GM18520 (cell line): Measurements from ENCODE around the gene CRYGN.

Source experiments
- ATAC-seq: cut with Tn5 transposase; IDR thresholded peaks from one replicate; pipeline ENCODE4 v1.9.1; 2021; ENCODE audit not compliant: unreplicated experiment

CRYGN gene

DNA sequence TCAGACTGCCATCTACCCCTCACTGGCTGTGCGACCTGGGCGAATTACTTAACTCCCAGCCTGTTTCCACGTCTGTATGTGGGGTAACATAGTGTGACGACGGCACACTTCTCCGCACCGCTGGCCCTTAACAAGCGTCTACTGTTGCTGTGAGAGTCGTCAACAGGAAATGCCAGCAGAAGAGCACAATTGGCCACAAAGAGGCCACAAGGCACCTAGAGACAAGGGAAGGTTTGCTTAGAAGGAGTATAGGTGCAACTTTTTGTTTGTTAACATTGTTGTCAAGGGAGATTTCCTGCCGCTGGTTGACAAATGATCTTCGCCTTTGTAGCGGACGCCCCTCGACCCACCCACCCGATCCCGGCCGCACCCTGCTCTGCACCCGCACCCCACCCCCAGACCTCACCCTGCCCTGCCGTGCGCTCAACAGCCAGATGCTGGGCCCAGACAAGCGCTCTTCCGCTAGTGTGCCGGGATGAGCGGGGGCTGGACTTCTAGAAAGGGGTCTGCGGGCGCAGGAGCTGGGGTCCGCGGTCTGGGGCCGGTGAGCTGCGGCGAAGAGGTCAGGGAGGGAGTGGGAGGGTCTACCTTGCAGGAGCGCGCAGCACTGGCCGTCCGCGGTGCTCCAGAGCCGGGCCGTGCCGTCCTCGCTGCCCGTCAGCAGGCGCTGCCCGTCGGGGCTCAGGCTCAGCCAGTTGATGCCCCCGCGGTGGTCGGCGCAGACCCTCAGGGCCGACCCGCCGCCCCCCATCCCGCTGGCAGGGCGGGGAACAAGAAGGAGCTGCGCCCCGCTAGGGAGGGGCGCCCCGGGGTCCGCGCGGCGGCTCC is 30.9 kb downstream of the CRYGN start:
- ATAC-seq, result no peak

DNA sequence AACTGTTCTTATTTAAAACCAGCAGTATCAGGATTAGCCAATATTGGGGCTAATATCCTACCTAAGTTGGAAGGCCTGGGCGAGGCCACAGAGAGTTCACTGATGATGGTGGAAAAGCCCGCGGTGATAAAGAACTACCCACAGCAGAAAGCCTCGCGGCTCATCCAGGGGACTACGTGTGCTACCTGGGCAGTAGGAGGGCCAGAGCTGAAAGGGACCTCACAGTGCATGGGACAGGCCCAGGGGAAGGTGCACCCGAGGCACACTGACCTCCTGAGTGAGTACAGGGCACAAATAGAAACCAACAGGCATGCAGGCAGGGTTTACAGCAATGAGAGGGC is 31.5 kb downstream of the CRYGN start:
- ATAC-seq, result no peak

DNA sequence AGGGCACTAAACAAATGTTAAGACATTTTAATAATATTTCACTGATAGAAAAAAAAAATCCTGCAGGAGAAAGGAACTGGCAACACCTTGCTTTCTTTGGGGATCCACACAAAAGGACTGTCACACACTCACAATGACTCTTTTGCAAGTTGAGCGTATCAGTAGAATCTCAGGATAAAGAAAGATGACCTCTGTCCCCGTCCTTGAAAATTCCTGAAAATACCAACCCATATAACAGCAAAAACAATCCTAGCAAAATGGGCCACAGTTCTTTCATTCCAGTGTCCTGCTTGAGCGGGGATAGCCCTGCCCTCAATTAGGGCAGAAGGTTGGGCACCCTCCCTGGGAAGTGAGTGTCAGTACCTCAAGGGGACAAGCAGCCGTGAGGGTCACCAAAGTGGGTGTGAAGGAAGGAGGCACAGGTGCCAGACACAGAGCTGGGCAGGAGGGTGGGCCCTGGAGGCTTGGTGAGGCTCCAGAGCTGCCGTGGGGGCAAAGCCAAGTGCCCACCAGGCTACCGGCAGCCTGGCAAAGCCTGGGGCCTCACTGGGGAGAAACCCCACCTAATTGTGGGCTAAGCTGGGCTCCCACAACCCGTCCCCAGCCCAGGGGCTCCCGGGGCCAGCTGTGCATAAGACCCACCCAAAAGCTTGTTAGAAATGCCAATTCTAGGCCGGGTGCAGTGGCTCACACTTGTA is 32.9 kb downstream of the CRYGN start:
- no peak for ATAC-seq

DNA sequence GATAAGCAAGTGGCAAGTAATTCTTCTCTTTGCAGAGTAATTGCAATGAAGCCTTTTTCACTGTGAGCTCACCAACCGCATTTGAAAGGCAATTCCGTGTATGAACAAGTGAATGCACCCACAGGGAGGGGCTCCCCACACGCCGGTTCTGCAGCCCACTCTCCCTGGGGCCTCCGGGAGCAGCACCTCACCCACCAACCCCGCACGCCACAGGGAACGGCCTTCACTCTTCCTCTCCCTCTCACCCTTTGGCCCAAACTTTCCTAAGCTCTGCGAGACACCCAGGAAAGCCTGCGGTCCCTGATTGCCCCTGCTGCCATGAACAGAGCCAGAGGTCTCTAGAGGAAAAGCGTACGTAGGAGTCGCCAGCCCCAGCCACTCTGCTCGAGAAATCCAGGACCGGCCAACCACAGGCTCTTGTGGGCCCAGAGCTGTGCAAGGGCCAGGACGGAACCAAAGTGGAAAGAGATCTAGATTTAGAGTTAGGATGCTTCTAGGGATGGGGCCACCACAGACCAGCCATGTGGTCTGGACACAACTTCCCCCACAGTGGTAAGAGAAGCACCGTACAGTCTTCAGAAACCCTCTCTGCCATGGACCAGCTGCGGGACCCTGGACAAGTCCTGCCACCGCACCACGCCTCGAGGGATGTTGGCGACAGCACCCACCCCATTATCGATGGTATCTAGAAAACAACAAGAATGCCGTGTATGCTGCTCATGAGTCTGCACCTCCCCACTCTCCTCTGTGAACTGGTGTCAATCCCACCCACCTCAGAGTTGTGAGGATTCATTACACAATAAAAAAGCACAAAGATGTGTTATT is 33.7 kb downstream of the CRYGN start:
- ATAC-seq, result no peak

DNA sequence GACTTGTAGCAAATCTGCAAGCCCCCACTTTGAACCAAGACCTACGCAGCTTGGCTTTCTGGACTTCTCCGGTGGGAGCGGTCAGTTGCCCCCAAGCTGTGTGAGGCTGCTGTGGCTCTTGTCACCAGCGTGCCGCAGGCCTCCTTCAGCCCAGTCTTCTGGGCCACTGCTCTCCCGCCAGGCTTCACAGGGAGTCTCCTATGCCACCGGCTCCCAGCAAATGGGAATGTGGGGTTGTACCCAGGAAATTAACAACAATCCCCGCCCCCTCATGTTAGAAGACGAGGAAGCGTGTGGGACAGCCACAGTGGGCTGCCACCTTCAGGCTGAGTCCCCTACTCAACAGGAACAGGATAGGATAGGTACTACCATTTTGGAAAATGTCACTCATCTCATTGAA is 34.4 kb downstream of the CRYGN start:
- no peak for ATAC-seq

DNA sequence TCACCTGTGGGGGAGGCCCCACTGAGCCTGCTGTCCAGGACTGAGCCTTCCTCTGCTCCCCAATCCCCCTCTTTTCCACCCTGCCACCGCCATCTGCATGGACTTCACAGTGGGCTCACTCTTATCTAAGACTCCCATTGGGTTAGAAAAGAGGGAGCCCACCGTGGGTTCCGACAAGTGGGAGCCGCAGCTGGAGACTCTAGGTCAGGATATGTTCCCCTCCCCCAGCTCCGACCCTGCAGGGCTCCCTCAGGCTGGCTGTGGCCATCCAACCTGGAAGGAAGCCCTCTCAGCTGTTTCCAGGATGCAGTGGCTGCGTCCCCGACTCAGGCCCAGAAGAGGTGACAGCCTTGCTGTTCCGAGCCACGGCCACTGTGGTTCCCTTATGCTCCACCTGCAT is 34.9 kb downstream of the CRYGN start:
- no peak for ATAC-seq

DNA sequence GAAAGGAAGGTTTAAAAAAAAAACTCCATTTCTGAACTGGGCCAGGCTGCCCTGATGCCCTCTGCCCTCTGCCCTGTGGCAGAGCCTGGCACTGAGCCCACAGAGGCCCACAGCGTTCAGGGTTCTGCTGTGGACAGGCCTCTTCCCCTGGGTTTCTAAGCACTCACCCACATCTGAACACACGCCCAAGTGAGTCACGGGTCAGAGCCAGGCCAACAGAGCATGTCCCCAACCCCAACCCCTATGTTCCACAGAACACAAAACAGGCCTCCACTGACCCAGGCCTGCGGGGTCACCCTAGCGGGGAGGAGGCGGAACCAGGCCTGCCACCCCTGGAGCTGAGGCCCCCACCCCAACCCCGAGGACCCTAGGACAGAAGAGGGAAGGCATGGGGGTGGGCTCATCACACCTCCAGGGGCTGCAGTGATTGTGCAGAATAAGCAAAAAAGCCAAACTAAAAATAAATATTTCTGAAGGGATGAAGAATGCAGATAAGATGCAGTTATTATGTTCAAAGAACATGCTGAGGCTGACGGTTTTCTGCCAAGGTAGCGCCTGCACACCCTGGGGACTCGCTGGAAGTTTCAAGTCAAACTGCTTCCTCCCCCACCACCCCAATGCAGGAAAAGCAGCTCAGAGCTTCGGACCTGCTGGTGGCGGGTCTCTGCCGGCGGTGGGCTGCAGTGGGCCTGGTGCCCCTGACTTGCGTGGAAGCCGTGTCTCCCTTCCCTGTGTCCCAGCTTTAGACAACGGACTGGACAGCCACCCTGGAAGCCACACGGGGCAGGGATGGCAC is 35.5 kb downstream of the CRYGN start:
- no peak for ATAC-seq

DNA sequence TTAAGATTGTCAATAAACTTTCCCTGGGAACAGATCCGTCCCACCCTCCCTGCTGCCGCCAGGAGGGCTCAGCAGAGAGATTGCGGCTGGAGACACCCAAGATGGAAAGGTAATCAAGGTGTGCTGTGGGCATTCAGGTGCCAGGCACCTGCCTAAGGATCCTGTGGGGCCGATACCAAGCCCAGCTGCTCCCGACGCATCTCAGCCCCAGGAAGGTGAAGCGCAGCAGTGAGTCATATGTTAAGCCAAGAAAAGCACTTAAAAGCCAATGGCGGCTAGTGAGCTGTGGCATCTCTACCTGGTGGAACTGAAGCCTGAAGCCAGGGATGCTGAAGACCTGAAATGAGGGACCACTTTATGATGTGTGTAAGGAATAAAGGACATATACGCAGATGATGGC is 36.2 kb downstream of the CRYGN start:
- ATAC-seq, result no peak

DNA sequence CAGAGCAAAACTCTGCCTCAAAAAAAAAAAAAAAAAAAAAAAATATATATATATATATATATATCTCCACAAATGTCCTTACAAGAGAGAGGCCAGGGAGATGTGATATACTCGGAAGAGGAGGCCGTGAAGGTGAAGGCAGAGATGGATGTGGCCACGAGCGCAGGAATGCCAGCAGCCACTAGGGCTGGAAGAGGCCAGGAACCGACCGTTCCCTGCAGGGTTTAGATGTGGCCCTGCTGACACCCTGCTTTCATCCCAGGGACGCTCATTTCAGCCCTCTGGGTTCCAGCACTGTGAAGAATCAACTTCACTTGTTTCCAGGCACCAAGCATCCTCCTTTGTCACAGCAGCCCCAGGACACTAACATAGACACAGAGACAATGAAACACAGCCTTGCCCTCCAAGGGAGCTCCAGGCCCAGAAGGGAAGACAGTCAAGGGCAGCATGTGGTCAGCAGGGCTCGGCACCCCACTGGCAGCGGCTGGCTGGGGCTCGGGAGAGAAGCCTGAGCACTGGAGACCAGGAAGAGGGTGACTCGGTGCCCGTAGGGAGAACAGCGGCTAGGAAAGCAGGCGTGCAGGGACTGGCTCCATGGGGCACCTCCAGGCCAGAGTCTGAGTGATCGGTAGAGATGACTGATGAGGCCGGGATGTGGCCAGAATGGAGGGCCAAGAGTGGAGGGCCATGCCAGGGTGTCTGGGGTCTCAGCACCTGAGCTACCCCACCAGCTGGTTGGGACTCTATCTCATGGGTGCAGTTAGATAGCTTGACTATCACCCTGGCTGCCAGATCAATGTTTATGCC is 37.7 kb downstream of the CRYGN start:
- ATAC-seq, result no peak

DNA sequence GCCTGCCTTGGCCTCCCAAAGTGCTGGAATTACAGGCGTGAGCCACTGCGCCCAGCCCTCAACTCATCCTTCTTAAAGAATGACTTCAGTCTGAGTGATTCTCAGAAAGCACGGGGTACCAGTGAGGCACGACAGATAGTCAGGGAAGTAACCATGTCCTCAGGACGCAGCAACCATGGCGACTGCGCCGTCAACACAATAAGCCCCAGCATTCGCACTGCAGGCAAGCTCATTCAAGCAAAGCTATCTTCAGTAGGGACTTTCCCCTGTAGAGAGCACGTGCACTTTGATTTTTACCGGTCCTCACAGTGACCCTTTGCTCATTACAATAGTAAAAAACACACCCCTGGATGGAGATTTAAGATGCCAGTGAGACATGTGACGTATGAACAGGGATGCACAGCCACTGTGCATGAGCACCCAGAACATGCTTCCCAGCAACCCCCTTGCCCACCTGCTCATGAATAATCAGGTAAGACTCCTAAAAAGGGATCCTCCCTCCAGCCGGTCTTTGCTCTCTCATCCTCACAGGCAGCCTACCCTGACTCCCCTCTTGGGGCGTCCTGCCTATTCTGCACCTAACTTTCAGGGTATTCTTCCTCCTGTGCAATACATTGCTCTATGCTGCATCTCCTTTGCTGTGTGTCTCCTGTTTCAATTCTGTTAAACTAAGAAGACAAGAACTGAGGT is 39.2 kb downstream of the CRYGN start:
- ATAC-seq, result peak; percentile 79

DNA sequence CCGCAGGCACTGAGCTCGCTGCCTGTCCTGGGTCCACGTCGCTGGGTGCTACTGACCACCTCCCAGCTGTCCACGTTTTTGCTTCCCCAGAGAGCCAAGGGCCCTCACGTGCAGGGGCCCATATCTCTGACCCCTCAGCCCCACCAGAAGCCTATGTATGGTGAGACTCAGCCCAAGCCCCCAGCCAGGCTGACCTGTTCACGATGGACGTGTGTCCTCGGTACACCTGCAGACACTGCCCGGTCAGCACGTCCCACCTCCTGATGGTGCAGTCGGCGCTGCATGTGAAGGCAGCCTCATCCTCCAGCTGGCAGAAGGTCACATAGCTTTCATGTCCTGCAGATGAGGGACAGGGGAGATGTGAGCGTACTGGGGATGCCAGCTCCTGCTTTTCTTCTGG is 40.0 kb downstream of the CRYGN start:
- no peak for ATAC-seq

DNA sequence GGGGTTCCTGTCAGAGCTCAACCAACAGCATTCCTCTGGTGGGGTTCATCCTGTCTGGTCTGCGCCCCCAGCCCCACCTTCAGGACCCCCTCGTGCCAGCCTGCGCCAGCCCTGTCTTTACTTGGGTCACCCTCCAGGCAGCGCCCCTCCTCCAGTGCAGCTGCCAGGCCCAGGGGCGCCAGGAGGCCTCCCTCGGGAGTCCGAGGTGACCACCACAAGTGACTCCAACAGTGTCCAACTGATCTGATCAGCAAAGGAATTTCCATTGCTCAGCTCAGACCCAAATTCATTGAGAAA is 40.7 kb downstream of the CRYGN start:
- no peak for ATAC-seq

DNA sequence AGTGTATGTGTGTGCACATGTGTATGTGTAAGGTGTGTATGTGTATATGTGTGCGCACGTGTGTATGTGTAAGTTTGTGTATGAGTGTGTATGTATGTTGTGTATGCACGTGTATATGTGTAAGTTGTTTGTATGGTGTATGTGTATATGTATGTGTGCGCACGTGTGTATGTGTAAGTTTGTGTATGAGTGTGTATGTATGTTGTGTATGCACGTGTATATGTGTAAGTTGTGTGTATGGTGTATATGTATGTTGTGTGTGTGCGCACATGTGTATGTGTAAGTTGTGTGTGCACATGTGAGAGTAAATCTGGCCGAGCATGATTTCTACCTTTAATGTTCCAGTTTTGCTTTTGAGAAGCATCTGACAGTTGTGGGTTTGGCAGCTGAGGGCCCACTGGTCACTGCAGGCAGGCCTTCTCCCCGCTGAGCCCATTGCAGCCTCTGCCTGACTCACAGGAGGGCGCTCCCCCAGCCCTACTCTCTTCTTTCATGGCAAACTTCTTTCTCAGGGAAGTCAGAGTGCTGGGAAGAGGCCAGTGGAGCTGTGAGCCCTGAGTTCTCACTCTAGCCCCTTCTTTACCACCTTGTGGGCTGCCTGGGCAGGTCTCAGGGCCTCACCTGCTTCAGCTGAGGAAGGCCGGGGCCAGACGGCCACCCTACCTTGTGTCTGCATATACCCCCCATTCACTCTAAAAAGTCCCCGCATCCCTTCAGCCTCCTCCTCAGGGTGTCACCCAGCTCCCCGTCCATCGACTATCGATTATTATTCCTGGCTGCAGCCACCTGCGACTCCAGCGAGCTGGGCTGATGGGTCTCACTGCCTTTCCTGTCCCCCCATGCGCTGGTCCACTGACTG is 41.3 kb downstream of the CRYGN start:
- no peak for ATAC-seq

DNA sequence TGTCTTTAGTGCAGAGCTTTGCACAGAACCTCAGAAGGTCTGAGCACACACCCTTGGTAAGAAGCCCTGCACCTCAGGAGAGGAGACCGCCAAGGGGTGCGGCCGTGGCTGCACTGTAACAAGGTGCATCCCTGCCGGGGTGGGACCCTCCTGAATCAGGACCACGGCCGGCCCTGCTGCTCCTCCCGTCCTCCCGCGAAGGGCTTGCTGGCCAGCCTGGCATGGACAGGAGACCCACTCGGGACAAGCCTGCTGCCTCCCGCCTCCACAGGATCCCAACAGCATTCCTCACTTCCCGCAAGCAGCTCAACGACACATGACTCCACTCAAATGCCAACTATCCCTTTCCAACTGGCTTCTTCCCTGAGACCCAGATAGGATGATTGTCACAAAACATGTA is 42.9 kb downstream of the CRYGN start:
- ATAC-seq, result no peak

DNA sequence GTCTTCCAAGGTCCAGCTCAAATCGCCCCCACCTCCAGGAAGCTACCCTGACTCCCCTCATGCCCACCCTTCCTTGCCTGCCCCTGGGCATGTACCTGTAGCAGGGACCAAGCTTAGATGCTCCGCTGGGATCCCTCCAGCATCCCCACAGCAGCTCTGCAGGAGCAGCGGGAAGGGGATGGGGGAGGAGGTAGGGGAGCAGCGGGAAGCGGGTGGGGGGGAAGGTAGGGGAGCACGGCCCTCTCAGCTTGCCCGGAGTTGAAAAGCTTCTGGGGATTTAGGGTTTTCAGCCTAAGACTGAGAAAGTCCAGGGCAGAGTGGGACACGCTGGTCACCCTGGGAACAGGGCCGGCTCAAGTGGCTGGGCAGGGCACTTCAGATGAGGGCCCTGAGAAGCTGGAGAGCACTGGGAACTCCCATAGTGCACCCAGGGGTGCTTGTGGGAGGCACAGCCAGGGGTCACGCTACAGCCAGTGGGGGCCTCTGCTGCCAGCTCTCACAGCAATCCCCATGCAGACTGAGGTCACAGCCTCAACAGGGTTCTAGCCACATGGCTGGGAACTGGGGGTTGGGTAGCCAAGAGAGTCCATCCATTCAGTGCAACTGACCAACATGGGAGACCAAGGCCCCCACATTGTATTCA is 43.5 kb downstream of the CRYGN start:
- ATAC-seq, result no peak

DNA sequence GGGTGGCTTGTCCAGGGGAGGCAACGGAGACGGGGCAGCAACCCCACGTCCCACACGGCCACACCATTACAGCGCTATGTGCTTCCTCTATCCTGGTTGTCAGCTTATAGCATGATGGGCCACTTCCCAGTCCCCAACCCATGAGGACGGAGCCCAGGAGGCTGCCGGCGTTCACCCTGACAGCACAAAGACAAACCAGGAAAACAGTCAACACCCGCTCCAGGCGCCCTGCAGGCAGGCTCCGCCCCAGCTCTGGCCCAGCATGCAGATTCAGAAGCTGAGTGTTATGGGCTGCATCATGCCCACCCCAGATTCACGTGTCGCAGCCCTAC is 44.9 kb downstream of the CRYGN start:
- no peak for ATAC-seq

DNA sequence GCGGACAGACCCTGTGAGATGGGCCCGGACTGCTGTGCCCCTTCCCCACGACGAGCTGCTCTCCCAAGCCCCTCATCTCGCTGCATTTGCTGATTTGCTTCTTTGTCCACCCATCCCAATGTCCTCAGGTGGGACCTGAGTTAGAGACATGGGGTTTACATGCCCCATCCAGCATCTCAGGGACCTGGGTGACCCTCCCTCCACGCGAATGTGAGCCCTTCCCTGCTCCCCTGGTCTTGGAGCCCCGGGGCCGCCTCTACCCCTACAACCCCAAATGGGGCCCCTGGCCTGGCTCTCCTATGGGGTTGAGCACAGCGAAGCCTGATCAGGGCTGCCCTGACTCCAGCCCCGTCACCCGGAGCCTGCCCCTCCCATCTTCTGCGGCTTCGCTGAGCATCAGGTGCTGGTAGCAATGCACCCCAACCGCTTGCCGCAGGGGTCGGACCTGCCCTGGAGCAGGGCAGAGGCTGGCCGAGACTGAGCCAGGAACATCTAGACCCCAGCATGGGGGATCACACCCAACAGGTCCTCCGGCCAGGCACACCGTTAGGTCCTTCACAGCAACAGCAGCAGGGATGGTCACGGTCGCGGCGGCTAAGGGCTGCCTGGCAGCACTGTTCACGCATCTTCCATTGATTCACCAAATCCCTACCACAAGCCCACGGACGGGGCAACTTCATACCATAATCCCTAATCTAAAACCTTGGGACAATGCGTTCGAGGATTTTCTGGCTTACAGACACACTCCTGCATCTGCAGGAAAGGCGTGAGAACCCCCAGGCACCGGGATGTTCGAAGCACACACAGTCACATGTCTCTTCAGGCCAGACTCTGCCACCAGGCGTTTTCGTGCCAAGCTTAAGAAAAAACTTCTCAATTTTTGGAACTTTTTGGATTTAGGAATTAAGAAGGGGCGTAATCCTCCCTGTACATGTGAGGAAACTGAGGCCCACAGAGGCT is 45.6 kb downstream of the CRYGN start:
- ATAC-seq, result no peak
